Endodermal cell (in vitro differentiated cells): ENCODE measurements around the gene ZNF839. TPM values are rescaled to one million over a fixed set of nuclear protein-coding genes. Genes with fewer than 3 reads are reported as not detected.

Experiments
- DNase-seq: peaks from one replicate; pipeline ENCODE4 v3.0.0-alpha.2; 2017
- H3K27ac ChIP-seq: 2 replicates; pipeline ENCODE4 v1.5.1; 2013; ENCODE audit warnings: mild to moderate bottlenecking, low read depth, low read length, moderate library complexity
- H3K27me3 ChIP-seq: 2 replicates; pipeline ENCODE4 v1.6.1; 2013; ENCODE audit warnings: mild to moderate bottlenecking, low read length, moderate library complexity; ENCODE audit not compliant: insufficient read depth, control insufficient read depth, poor library complexity, severe bottlenecking
- H3K36me3 ChIP-seq: 2 replicates; pipeline ENCODE4 v1.7.0; 2013; ENCODE audit warnings: mild to moderate bottlenecking, low read length, moderate library complexity; ENCODE audit not compliant: control insufficient read depth, insufficient read depth
- H3K4me1 ChIP-seq: one replicate; pipeline ENCODE4 v1.7.0; 2013; ENCODE audit warnings: low read length; ENCODE audit not compliant: control insufficient read depth, insufficient read depth
- H3K4me3 ChIP-seq: 2 replicates; pipeline ENCODE4 v1.5.1; 2013; ENCODE audit warnings: mild to moderate bottlenecking, low read length, moderate library complexity
- H3K9ac ChIP-seq: 2 replicates; pipeline ENCODE4 v1.6.1; 2013; ENCODE audit warnings: mild to moderate bottlenecking, low read length, moderate library complexity; ENCODE audit not compliant: poor library complexity, severe bottlenecking; ENCODE audit errors: extremely low read depth
- H3K9me3 ChIP-seq: 2 replicates; pipeline ENCODE4 v1.6.1; 2013; ENCODE audit warnings: mild to moderate bottlenecking, low read length, moderate library complexity; ENCODE audit not compliant: control insufficient read depth
- H3K27ac Mint-ChIP-seq: 2 replicates; pipeline ENCODE4 v1.8.0; 2020; ENCODE audit warnings: mixed read lengths
- H3K27me3 Mint-ChIP-seq: 2 replicates; pipeline ENCODE4 v1.8.0; 2021; ENCODE audit warnings: mild to moderate bottlenecking, mixed read lengths; ENCODE audit not compliant: insufficient read depth
- H3K36me3 Mint-ChIP-seq: 2 replicates; pipeline ENCODE4 v1.8.0; 2020; ENCODE audit warnings: low read depth, mixed read lengths
- H3K4me1 Mint-ChIP-seq: 2 replicates; pipeline ENCODE4 v1.8.0; 2020; ENCODE audit warnings: mixed read lengths
- H3K4me3 Mint-ChIP-seq: 2 replicates; pipeline ENCODE4 v1.8.0; 2020; ENCODE audit warnings: mild to moderate bottlenecking, moderate library complexity, mixed read lengths
- H3K9me3 Mint-ChIP-seq: 2 replicates; pipeline ENCODE4 v1.8.0; 2020; ENCODE audit warnings: mild to moderate bottlenecking, mixed read lengths
- CTCF ChIP-seq: fragments of 200-600 bp; sonication (generic); conservative IDR thresholded peaks from 2 replicates; pipeline ENCODE4 v1.5.0; 2021; ENCODE audit warnings: antibody characterized with exemption, mild to moderate bottlenecking
- WGBS, 2 experiments: methylation state at CpG; one replicate each; pipeline versions ENCODE4 v1.1.5 to v1.1.7; 2013; ENCODE audit warnings: missing lambda C conversion rate in 2 of 2, mixed read lengths in 1 of 2; ENCODE audit not compliant: insufficient coverage in 1 of 2, insufficient read length in 1 of 2; 5-methylcytosine and 5-hydroxymethylcytosine counted together
- total RNA-seq, 2 donors: library from RNA; stranded (reverse); fragmentation: NEBNext Ultra II Directional in 1 of 2; extraction: Animal tissue kit (Norgen Biotek cat#: 25700) in 1 of 2; gene quantifications; 2 replicates in 1 of 2; 3 replicates in 1 of 2; pipeline ENCODE4 v1.2.1, GENCODE V29; 2021

Gene ZNF839
- total RNA-seq, 2 donors from 2014 or later, result 16.5 to 19.1 TPM

GRCh38 chr14:102321456-102322422, 2.2 kb downstream of the ZNF839 start:
- 96 to 100% methylated on average over 6 to 11 of the region's 12 CpGs for WGBS, 2 experiments
- Mint-ChIP-seq H3K9me3 (no peaks in the 10 kb centered on the region), H3K36me3 (peaks cover 16% of the 10 kb centered on the region), H3K27me3 (no peaks in the 10 kb centered on the region), H3K4me3 (no peak overlapping the region), H3K27ac (peak overlapping the region; percentile 48), H3K4me1 (peaks cover 13% of the 10 kb centered on the region)
- Histone ChIP-seq H3K4me3 (no peak overlapping the region), H3K9ac (no peak overlapping the region), H3K27me3 (no peaks in the 10 kb centered on the region), H3K36me3 (peaks cover 29% of the 10 kb centered on the region), H3K27ac (no peak overlapping the region), H3K4me1 (peaks cover 9% of the 10 kb centered on the region), H3K9me3 (no peaks in the 10 kb centered on the region)
- no peak for TF ChIP-seq CTCF
- no peak for DNase-seq

GRCh38 chr14:102323102-102323501, 3.6 kb downstream of the ZNF839 start:
- no peaks in the 10 kb centered on the region for H3K27me3 Mint-ChIP-seq
- DNase-seq, result peak; percentile 84
- Histone ChIP-seq H3K27ac (no peak overlapping the region), H3K9me3 (no peaks in the 10 kb centered on the region), H3K27me3 (no peaks in the 10 kb centered on the region), H3K9ac (no peak overlapping the region), H3K4me3 (no peak overlapping the region), H3K36me3 (peaks cover 31% of the 10 kb centered on the region), H3K4me1 (peaks cover 9% of the 10 kb centered on the region)
- TF ChIP-seq CTCF, result peak; percentile 78
- no peaks in the 10 kb centered on the region for H3K9me3 Mint-ChIP-seq
- peaks cover 16% of the 10 kb centered on the region for H3K36me3 Mint-ChIP-seq
- H3K4me3 Mint-ChIP-seq, result no peak overlapping the region
- WGBS, 2 experiments, result 58 to 72% methylated on average over 4 to 8 of the region's 8 CpGs
- peak overlapping the region; percentile 74 for H3K27ac Mint-ChIP-seq
- H3K4me1 Mint-ChIP-seq, result peaks cover 6% of the 10 kb centered on the region

- H3K4me3 Mint-ChIP-seq, result no peak overlapping the region
- no peak for TF ChIP-seq CTCF
- Histone ChIP-seq H3K9ac (no peak overlapping the region), H3K9me3 (no peaks in the 10 kb centered on the region), H3K27me3 (no peaks in the 10 kb centered on the region), H3K36me3 (peaks cover 31% of the 10 kb centered on the region), H3K4me1 (peaks cover under 1% of the 10 kb centered on the region), H3K4me3 (no peak overlapping the region), H3K27ac (no peak overlapping the region)
- H3K9me3 Mint-ChIP-seq, result no peaks in the 10 kb centered on the region
- 83 to 90% methylated on average over 2 to 9 of the region's 9 CpGs for WGBS, 2 experiments
- peaks cover 16% of the 10 kb centered on the region for H3K36me3 Mint-ChIP-seq
- H3K27me3 Mint-ChIP-seq, result no peaks in the 10 kb centered on the region
- no peak for DNase-seq
- peaks cover 4% of the 10 kb centered on the region for H3K4me1 Mint-ChIP-seq
- no peak overlapping the region for H3K27ac Mint-ChIP-seq
Observed at GRCh38 chr14:102325791-102326345, 6.3 kb downstream of the ZNF839 start.
